Osteocyte (in vitro differentiated cells): Measurements from ENCODE around the gene IGDCC3. TPM values are rescaled to one million over a fixed set of nuclear protein-coding genes. Genes with fewer than 3 reads are reported as not detected.

Experiments
- DNase-seq: peaks from one replicate; pipeline ENCODE4 v3.0.0; 2021; ENCODE audit warnings: mixed read lengths; ENCODE audit not compliant: unreplicated experiment; ENCODE audit errors: extremely low spot score
- H3K27ac Mint-ChIP-seq: one replicate; pipeline ENCODE4 v1.8.0; 2021; ENCODE audit warnings: mild to moderate bottlenecking, mixed read lengths; ENCODE audit not compliant: unreplicated experiment
- H3K27me3 Mint-ChIP-seq: one replicate; pipeline ENCODE4 v1.8.0; 2021; ENCODE audit warnings: mixed read lengths; ENCODE audit not compliant: unreplicated experiment
- H3K36me3 Mint-ChIP-seq: one replicate; pipeline ENCODE4 v1.8.0; 2021; ENCODE audit warnings: mixed read lengths; ENCODE audit not compliant: unreplicated experiment
- H3K4me1 Mint-ChIP-seq: one replicate; pipeline ENCODE4 v1.8.0; 2021; ENCODE audit warnings: mixed read lengths; ENCODE audit not compliant: unreplicated experiment
- H3K4me3 Mint-ChIP-seq: one replicate; pipeline ENCODE4 v1.8.0; 2021; ENCODE audit warnings: mild to moderate bottlenecking, moderate library complexity, mixed read lengths; ENCODE audit not compliant: unreplicated experiment
- H3K9me3 Mint-ChIP-seq: one replicate; pipeline ENCODE4 v1.8.0; 2021; ENCODE audit warnings: mixed read lengths; ENCODE audit not compliant: unreplicated experiment
- total RNA-seq: library from RNA; stranded (reverse); gene quantifications from 2 replicates; pipeline ENCODE4 v1.2.1, GENCODE V29; 2021
- TF ChIP-seq, protein P1 (sequence below): fragments of 200-600 bp; sonication (generic); IDR thresholded peaks from 2 replicates; pipeline ENCODE4 v1.5.0; 2021; ENCODE audit warnings: antibody characterized with exemption, mild to moderate bottlenecking, moderate library complexity

IGDCC3 gene
- total RNA-seq, 1 donor from 2014 or later = 0.48 TPM

DNA sequence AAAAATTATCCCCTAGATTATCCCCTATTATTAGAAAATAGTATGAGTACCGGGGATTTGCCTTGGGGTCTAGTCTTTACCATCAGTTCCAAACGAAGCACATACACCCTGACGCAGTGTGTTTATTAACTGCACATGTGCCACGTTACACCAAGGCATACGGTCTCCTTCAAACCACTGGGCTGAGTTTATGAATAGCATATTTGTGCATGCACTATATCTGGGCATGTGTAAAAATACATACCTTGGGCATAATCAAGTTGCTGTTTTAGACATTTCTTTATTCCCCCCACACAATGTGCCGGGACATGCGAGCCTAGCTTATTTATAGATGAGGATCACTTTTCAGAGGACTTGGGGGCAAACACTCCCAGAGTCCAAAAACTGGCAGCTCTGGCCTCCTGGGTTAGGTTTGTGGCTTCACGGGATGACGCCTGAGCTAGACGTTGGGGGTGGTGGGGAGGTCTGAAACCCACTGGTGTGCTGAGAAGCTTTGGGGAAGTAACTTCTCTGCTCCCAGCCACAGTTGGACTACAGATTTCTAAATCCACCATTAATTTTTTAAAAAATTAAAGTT is 28.7 kb upstream of the IGDCC3 start:
- no peak overlapping the region for H3K4me3 Mint-ChIP-seq

DNA sequence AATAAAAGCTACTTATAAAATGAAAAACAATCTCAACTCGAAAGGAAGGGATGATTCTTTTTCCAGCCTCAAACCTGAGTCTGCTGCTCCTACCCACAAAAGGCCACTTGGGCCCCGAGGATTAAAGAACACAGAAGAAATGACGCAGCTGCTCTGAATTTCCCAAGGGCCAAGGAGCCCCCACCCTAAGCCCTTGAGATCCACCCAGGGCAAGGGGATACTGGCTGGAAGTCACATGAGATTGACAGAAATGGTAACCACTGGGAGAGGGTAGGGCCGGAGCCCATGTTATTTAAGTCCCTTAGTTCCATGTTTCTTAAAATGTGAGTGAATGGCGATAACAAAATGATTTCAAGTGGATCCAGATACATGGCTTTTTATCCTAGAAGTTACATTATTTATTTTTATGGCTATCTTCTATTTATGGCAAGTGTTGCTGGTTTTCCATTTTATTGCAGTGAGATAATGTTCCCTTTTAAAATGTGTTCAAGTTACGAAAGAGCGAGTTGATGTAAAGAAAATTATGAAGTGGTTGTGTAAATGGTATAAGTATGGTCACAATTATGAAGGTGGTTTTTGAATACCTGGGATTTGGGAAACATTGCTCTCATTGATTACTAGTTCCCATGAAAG is 28.1 kb upstream of the IGDCC3 start:
- Mint-ChIP-seq H3K9me3 (no peaks in the 10 kb centered on the region), H3K27ac (peak overlapping the region; percentile 47), H3K36me3 (peaks cover 6% of the 10 kb centered on the region), H3K27me3 (no peaks in the 10 kb centered on the region), H3K4me3 (no peak overlapping the region), H3K4me1 (peaks cover 42% of the 10 kb centered on the region)
- DNase-seq = no peak
- TF ChIP-seq, protein P1, sequence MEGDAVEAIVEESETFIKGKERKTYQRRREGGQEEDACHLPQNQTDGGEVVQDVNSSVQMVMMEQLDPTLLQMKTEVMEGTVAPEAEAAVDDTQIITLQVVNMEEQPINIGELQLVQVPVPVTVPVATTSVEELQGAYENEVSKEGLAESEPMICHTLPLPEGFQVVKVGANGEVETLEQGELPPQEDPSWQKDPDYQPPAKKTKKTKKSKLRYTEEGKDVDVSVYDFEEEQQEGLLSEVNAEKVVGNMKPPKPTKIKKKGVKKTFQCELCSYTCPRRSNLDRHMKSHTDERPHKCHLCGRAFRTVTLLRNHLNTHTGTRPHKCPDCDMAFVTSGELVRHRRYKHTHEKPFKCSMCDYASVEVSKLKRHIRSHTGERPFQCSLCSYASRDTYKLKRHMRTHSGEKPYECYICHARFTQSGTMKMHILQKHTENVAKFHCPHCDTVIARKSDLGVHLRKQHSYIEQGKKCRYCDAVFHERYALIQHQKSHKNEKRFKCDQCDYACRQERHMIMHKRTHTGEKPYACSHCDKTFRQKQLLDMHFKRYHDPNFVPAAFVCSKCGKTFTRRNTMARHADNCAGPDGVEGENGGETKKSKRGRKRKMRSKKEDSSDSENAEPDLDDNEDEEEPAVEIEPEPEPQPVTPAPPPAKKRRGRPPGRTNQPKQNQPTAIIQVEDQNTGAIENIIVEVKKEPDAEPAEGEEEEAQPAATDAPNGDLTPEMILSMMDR = no peak

More for the DNA sequence above, 28.7 kb upstream of the IGDCC3 start:
- TF ChIP-seq, protein P1 = no peak
- DNase-seq = no peak
- Mint-ChIP-seq H3K4me1 (peaks cover 40% of the 10 kb centered on the region), H3K27ac (no peak overlapping the region), H3K27me3 (no peaks in the 10 kb centered on the region), H3K9me3 (no peaks in the 10 kb centered on the region), H3K36me3 (peaks cover 6% of the 10 kb centered on the region)

DNA sequence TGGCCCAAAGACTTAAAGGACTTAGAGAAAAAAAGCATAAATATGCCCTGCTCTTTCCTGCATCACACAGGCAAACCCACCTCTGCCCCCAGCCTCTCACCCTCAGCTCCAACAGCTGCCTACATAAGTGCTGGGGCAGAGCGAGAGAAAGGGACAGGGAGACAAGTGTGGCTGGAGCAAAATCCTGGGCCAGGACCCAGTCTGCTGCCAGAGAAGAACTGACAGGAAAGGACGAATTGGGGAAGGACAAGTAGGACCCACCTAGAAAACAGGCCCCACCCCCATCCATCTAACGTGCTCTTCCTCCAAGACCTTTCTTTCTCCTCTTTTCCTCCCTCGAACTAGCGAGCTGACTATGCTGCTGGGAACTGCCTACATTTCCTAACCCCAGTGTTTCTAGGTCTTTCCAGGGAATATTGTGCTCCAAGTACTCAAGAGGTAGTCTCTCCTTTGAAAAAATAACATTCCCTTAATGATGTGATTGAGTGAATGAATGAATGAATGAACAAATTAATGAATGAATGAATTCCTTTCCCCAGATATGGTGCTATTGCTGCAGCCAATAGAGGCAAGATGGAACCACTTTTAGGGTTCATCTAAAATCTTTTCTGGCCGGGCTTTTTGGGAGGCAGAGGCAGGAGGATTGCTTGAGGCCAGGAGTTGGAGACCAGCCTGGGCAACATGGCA is 26.5 kb upstream of the IGDCC3 start:
- Mint-ChIP-seq H3K27ac (no peak overlapping the region), H3K27me3 (no peaks in the 10 kb centered on the region), H3K4me3 (no peak overlapping the region), H3K36me3 (peaks cover 8% of the 10 kb centered on the region), H3K9me3 (no peaks in the 10 kb centered on the region), H3K4me1 (peaks cover 36% of the 10 kb centered on the region)
- no peak for DNase-seq
- TF ChIP-seq, protein P1 = no peak

DNA sequence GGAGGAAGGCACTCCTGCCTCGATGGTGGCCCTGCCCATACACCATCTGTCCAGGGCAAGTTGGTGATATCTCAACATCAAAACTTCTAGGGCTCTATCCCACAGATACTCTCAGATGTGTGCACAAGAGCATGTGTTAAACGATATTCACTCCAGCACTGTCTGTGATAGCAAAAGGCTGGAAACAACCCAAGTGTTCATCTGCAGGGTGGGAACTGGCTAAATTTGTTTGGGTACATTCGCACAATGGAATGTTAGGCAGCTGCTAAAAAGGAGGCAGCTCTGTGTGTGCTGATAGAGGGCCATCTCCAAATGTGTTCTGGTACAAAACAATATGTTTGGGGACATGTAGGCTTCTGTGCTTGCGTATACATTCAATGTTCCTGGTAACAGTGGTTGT is 25.2 kb upstream of the IGDCC3 start:
- H3K4me1 Mint-ChIP-seq = peaks cover 23% of the 10 kb centered on the region
- no peak for DNase-seq
- H3K36me3 Mint-ChIP-seq = peaks cover 8% of the 10 kb centered on the region
- H3K27me3 Mint-ChIP-seq = no peaks in the 10 kb centered on the region
- TF ChIP-seq, protein P1 = no peak
- H3K4me3 Mint-ChIP-seq = no peak overlapping the region
- no peaks in the 10 kb centered on the region for H3K9me3 Mint-ChIP-seq
- no peak overlapping the region for H3K27ac Mint-ChIP-seq

DNA sequence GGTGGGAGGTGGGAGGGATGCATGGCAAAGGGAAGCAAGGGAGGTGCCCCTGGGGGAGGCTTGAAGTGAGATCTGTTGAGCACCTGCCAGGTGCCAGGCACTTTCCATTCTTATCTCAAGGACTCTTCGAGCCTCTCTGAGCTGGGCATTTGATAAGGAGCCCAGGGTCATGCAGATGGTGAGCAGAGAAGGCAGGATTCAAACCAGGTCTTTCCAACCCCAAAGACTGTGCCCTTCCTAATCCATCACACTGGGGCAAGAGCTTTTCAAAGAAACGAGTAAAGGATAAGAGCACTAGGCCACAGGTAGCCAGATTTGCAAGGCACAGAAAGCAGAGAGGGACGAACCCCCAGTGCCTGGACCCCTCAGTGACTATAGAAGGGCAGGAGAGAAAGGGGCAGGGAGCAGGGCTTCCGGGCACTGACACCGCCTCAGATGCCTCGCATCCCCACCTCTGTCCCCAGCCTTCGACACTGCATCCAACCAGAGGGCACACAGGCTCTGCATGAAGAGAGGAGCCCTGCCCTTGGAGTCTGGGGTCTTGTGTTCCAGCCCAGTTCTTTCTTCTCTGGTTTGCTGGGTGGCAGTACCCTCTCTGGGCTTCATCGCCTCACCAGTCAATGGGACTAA is 23.9 kb upstream of the IGDCC3 start:
- H3K27ac Mint-ChIP-seq = peak overlapping the region; percentile 56
- no peaks in the 10 kb centered on the region for H3K9me3 Mint-ChIP-seq
- TF ChIP-seq, protein P1 = no peak
- peaks cover 20% of the 10 kb centered on the region for H3K4me1 Mint-ChIP-seq
- no peaks in the 10 kb centered on the region for H3K27me3 Mint-ChIP-seq
- no peak overlapping the region for H3K4me3 Mint-ChIP-seq
- DNase-seq = no peak
- H3K36me3 Mint-ChIP-seq = peaks cover 17% of the 10 kb centered on the region
